GM23248 (cell line): ENCODE results near the gene ABLIM1.

Experiments
- EZH2 ChIP-seq: fragments of 200-600 bp; sonication (generic); IDR thresholded peaks from 2 replicates; pipeline ENCODE4 v1.6.1; 2018; ENCODE audit warnings: antibody characterized with exemption, mild to moderate bottlenecking; ENCODE audit not compliant: insufficient read depth, poor library complexity, severe bottlenecking
- EZH2phosphoT487 ChIP-seq: fragments of 200-600 bp; sonication (generic); IDR thresholded peaks from 2 replicates; pipeline ENCODE4 v1.6.1; 2018; ENCODE audit warnings: antibody characterized with exemption, moderate library complexity, mild to moderate bottlenecking, low read depth; ENCODE audit not compliant: insufficient read depth

GRCh38 chr10:114653926-114654325, 4.1 kb downstream of the ABLIM1 start:
- TF ChIP-seq EZH2 = no peak
- TF ChIP-seq EZH2phosphoT487 = no peak
